G401.6 (cell line): ENCODE results near the gene NPM3.

Experiments used
- FAIRE-seq: peaks from 2 replicates; lab custom pipeline; 2012; peaks lifted over from hg19 to GRCh38; lab: Jason Lieb, UNC

Gene NPM3

GRCh38 chr10:101782811-101783735 lies at the start of gene NPM3:
Gene NPM3 (minus strand): TSS chr10:101783446. CDS start chr10:101783390, 56 bp downstream.
- peak; percentile 80 for FAIRE-seq

GRCh38 chr10:101832325-101832771 lies 49.1 kb upstream of the NPM3 start:
- no peak for FAIRE-seq

GRCh38 chr10:101831169-101831811 lies 48.0 kb upstream of the NPM3 start:
- no peak for FAIRE-seq

GRCh38 chr10:101830322-101831168 lies 47.3 kb upstream of the NPM3 start:
- no peak for FAIRE-seq

GRCh38 chr10:101829561-101830315 lies 46.5 kb upstream of the NPM3 start:
- no peak for FAIRE-seq

GRCh38 chr10:101828766-101829551 lies 45.7 kb upstream of the NPM3 start:
- no peak for FAIRE-seq

GRCh38 chr10:101827919-101828600 lies 44.8 kb upstream of the NPM3 start:
- no peak for FAIRE-seq

GRCh38 chr10:101826852-101827434 lies 43.7 kb upstream of the NPM3 start:
- no peak for FAIRE-seq

GRCh38 chr10:101824736-101825135 lies 41.5 kb upstream of the NPM3 start:
- FAIRE-seq: no peak

- FAIRE-seq: no peak
These were observed 35.8 kb upstream of the NPM3 start for GRCh38 chr10:101818872-101819633.

GRCh38 chr10:101818119-101818871 lies 35.0 kb upstream of the NPM3 start, which contains the start of gene OGA:
Gene OGA (minus strand): TSS chr10:101818444. CDS start chr10:101818022, 422 bp downstream.
- peak; percentile 99 for FAIRE-seq

GRCh38 chr10:101817337-101818118 lies 34.3 kb upstream of the NPM3 start:
- FAIRE-seq: peak; percentile 36

GRCh38 chr10:101816913-101817336 lies 33.7 kb upstream of the NPM3 start:
- FAIRE-seq: no peak

- no peak for FAIRE-seq
These were observed 33.1 kb upstream of the NPM3 start for GRCh38 chr10:101816376-101816775.

- no peak for FAIRE-seq
These were observed 31.3 kb upstream of the NPM3 start for GRCh38 chr10:101814466-101815071.

- no peak for FAIRE-seq
These were observed 29.4 kb upstream of the NPM3 start for GRCh38 chr10:101812606-101813005.

GRCh38 chr10:101807158-101807557 lies 23.9 kb upstream of the NPM3 start:
- no peak for FAIRE-seq
